HEK293 (cell line): ENCODE data around the gene NT5C2.
A peak's percentile ranks its signal among the peaks of the same experiment; 100 is the strongest.
"Not testable (repeated sequence)": the region's sequence is repeated elsewhere in the genome, so short reads cannot be mapped to it uniquely, and the experiment has no call there.

Experiments
- CTCF ChIA-PET: fragments of 350-600 bp; formaldehyde crosslinking; extraction: SDS; loops from one replicate; lab custom pipeline; 2021; ENCODE audit warnings: antibody characterized with exemption; lab: Yijun Ruan, JAX
- POLR2A ChIA-PET: fragments of 300-600 bp; formaldehyde crosslinking; extraction: SDS; loops from one replicate; lab custom pipeline; 2020; ENCODE audit warnings: antibody characterized with exemption, inconsistent platforms; lab: Yijun Ruan, JAX
- H3K27ac ChIP-seq: fragments of 200-500 bp; sonication (Bioruptor generic); 2 replicates; pipeline ENCODE4 v1.5.1; 2014; ENCODE audit warnings: low read depth, low read length, control low read depth, inconsistent platforms; ENCODE audit errors: extremely low read depth
- H3K36me3 ChIP-seq, 2 experiments: fragments of 200-500 bp in 1 of 2; sonication (Bioruptor generic) in 1 of 2; 1 replicate in 1 of 2; 2 replicates in 1 of 2; pipeline ENCODE4 v1.5.1; 2014 to 2017; ENCODE audit warnings: inconsistent platforms in 2 of 2, low read length in 2 of 2; ENCODE audit not compliant: control insufficient read depth in 2 of 2, insufficient read depth in 1 of 2
- H3K4me1 ChIP-seq: fragments of 200-500 bp; sonication (Bioruptor generic); 2 replicates; pipeline ENCODE4 v1.5.1; 2014; ENCODE audit warnings: mild to moderate bottlenecking, low read length, inconsistent platforms; ENCODE audit not compliant: control insufficient read depth, insufficient read depth
- H3K4me3 ChIP-seq: 2 replicates; pipeline ENCODE4 v1.5.1; 2011; ENCODE audit warnings: low read depth, mild to moderate bottlenecking, control low read depth, low read length, moderate library complexity
- H3K9me3 ChIP-seq: fragments of 200-500 bp; sonication (Bioruptor generic); 2 replicates; pipeline ENCODE4 v1.5.1; 2014; ENCODE audit warnings: low read depth, low read length, inconsistent platforms; ENCODE audit not compliant: control insufficient read depth, insufficient read depth
- HOXC10 ChIP-seq: sonication (generic); formaldehyde crosslinking; IDR thresholded peaks from 2 replicates; pipeline ENCODE4 v1.8.1; 2023; ENCODE audit warnings: mild to moderate bottlenecking, missing genetic modification reagents
- PRDM6 ChIP-seq: fragments of 450-650 bp; formaldehyde crosslinking; IDR thresholded peaks from 2 replicates; pipeline ENCODE4 v1.5.1; 2017; ENCODE audit warnings: missing biosample characterization, missing genetic modification characterization
- SP3 ChIP-seq: fragments of 450-650 bp; formaldehyde crosslinking; IDR thresholded peaks from 2 replicates; pipeline ENCODE4 v1.5.1; 2016; ENCODE audit warnings: missing biosample characterization, missing genetic modification characterization
- ZFHX2 ChIP-seq: fragments of 450-650 bp; formaldehyde crosslinking; conservative IDR thresholded peaks from 2 replicates; pipeline ENCODE4 v1.5.1; 2016; ENCODE audit warnings: missing biosample characterization, missing genetic modification characterization
- ZFP37 ChIP-seq: fragments of 450-650 bp; formaldehyde crosslinking; IDR thresholded peaks from 2 replicates; pipeline ENCODE4 v1.5.1; 2016; ENCODE audit warnings: missing biosample characterization, missing genetic modification characterization
- ZFP41 ChIP-seq: fragments of 450-650 bp; formaldehyde crosslinking; IDR thresholded peaks from 2 replicates; pipeline ENCODE4 v1.5.1; 2016; ENCODE audit warnings: missing biosample characterization, missing genetic modification characterization, borderline replicate concordance
- ZNF121 ChIP-seq: fragments of 450-650 bp; formaldehyde crosslinking; IDR thresholded peaks from 2 replicates; pipeline ENCODE4 v1.5.1; 2016; ENCODE audit warnings: missing biosample characterization, missing genetic modification characterization
- ZNF148 ChIP-seq: fragments of 450-650 bp; formaldehyde crosslinking; IDR thresholded peaks from 2 replicates; pipeline ENCODE4 v1.5.0; 2017; ENCODE audit warnings: missing biosample characterization, missing genetic modification characterization, borderline replicate concordance
- ZNF169 ChIP-seq: fragments of 450-650 bp; formaldehyde crosslinking; IDR thresholded peaks from 2 replicates; pipeline ENCODE4 v1.5.1; 2016; ENCODE audit warnings: missing biosample characterization, missing genetic modification characterization
- ZNF202 ChIP-seq: fragments of 450-650 bp; formaldehyde crosslinking; IDR thresholded peaks from 2 replicates; pipeline ENCODE4 v1.5.1; 2016; ENCODE audit warnings: missing biosample characterization, missing genetic modification characterization, borderline replicate concordance
- ZNF211 ChIP-seq: fragments of 450-650 bp; formaldehyde crosslinking; IDR thresholded peaks from 2 replicates; pipeline ENCODE4 v1.5.1; 2016; ENCODE audit warnings: low read depth, missing biosample characterization, missing genetic modification characterization
- ZNF239 ChIP-seq: fragments of 450-650 bp; formaldehyde crosslinking; IDR thresholded peaks from 2 replicates; pipeline ENCODE4 v1.5.1; 2016; ENCODE audit warnings: missing biosample characterization, missing genetic modification characterization
- ZNF621 ChIP-seq: fragments of 450-650 bp; formaldehyde crosslinking; IDR thresholded peaks from 2 replicates; pipeline ENCODE4 v1.5.1; 2017; ENCODE audit warnings: missing biosample characterization, missing genetic modification characterization
- ZNF623 ChIP-seq: fragments of 450-650 bp; formaldehyde crosslinking; IDR thresholded peaks from 2 replicates; pipeline ENCODE4 v1.5.1; 2016; ENCODE audit warnings: missing biosample characterization, missing genetic modification characterization
- ZNF624 ChIP-seq: fragments of 450-650 bp; formaldehyde crosslinking; IDR thresholded peaks from 2 replicates; pipeline ENCODE4 v1.5.1; 2017; ENCODE audit warnings: missing biosample characterization, missing genetic modification characterization
- ZNF704 ChIP-seq: fragments of 450-650 bp; formaldehyde crosslinking; IDR thresholded peaks from 2 replicates; pipeline ENCODE4 v1.5.1; 2016; ENCODE audit warnings: missing biosample characterization, missing genetic modification characterization
- ZNF843 ChIP-seq: fragments of 450-650 bp; formaldehyde crosslinking; IDR thresholded peaks from 2 replicates; pipeline ENCODE4 v1.5.1; 2016; ENCODE audit warnings: missing biosample characterization, missing genetic modification characterization

Gene NT5C2

GRCh38 chr10:103144041-103144440 is 49.0 kb downstream of the NT5C2 start:
- Histone ChIP-seq H3K4me1 (peaks cover 31% of the 10 kb centered on the region), H3K4me3 (no peak overlapping the region), H3K36me3 (peaks cover 0 to 8% of the 10 kb centered on the region in 2 experiments; a peak in 1 of 3 replicates), H3K27ac (no peak overlapping the region), H3K9me3 (no peaks in the 10 kb centered on the region)
- TF ChIP-seq ZNF843 (tag by site-specific recombination) = no peak
- TF ChIP-seq ZFP37 (tag by site-specific recombination) = no peak
- TF ChIP-seq ZFHX2 (tag by site-specific recombination) = no peak
- TF ChIP-seq ZNF624 = no peak
- TF ChIP-seq ZNF239 (tag by site-specific recombination) = no peak
- no peak for TF ChIP-seq ZFP41 (tag by site-specific recombination)
- no peak for TF ChIP-seq SP3
- no peak for TF ChIP-seq ZNF169 (tag by site-specific recombination)
- no peak for TF ChIP-seq ZNF623 (tag by site-specific recombination)
- TF ChIP-seq ZNF704 (tag by site-specific recombination) = no peak
- TF ChIP-seq HOXC10 (CRISPR knock-in tag) = no peak
- TF ChIP-seq ZNF211 (tag by site-specific recombination) = no peak
- TF ChIP-seq ZNF202 = no peak
- TF ChIP-seq ZNF148 (tag by site-specific recombination) = no peak
- POLR2A ChIA-PET = no interaction called here
- CTCF ChIA-PET = no interaction called here

- TF ChIP-seq ZNF121 (tag by site-specific recombination) = peak; percentile 96
- peaks cover 31% of the 10 kb centered on the region for H3K4me1 ChIP-seq
- H3K36me3 ChIP-seq, CTCF ChIA-PET, H3K4me3 ChIP-seq, H3K27ac ChIP-seq, H3K9me3 ChIP-seq: not testable (repeated sequence)
- POLR2A ChIA-PET = interaction anchor here (0.6 kb wide), 1 partner anchor 48 kb away, joined by 5 read pairs; no protein-coding TSS in a partner anchor
These were observed 49.4 kb downstream of the NT5C2 start for GRCh38 chr10:103143641-103144040.

- POLR2A ChIA-PET = no interaction called here
- H3K4me3 ChIP-seq = no peak overlapping the region
- H3K4me1 ChIP-seq = peaks cover 26% of the 10 kb centered on the region
- no peak overlapping the region for H3K27ac ChIP-seq
- TF ChIP-seq ZNF621 (tag by site-specific recombination) = no peak
- TF ChIP-seq PRDM6 (tag by site-specific recombination) = peak; percentile 81
- no peaks in the 10 kb centered on the region for H3K9me3 ChIP-seq
- CTCF ChIA-PET = interaction anchor here (0.6 kb wide), 1 partner anchor 36 kb away, joined by 3 read pairs; no protein-coding TSS in a partner anchor
- H3K36me3 ChIP-seq = peaks cover 7 to 8% of the 10 kb centered on the region in 2 experiments; a peak in 2 of 3 replicates
These were observed 51.1 kb downstream of the NT5C2 start for GRCh38 chr10:103141950-103142349.
